GM12874 (cell line): ENCODE data around the gene KIAA0319L.

Source experiments
- TF ChIP-seq, protein P1 (sequence below): IDR thresholded peaks from 2 replicates; pipeline ENCODE4 v1.5.1; 2011; ENCODE audit warnings: low read depth, mild to moderate bottlenecking, control low read depth, low read length, moderate library complexity; ENCODE audit not compliant: insufficient read depth

Gene KIAA0319L

GRCh38 chr1:35564884-35565741 lies 7.9 kb upstream of the KIAA0319L start:
- TF ChIP-seq, protein P1, sequence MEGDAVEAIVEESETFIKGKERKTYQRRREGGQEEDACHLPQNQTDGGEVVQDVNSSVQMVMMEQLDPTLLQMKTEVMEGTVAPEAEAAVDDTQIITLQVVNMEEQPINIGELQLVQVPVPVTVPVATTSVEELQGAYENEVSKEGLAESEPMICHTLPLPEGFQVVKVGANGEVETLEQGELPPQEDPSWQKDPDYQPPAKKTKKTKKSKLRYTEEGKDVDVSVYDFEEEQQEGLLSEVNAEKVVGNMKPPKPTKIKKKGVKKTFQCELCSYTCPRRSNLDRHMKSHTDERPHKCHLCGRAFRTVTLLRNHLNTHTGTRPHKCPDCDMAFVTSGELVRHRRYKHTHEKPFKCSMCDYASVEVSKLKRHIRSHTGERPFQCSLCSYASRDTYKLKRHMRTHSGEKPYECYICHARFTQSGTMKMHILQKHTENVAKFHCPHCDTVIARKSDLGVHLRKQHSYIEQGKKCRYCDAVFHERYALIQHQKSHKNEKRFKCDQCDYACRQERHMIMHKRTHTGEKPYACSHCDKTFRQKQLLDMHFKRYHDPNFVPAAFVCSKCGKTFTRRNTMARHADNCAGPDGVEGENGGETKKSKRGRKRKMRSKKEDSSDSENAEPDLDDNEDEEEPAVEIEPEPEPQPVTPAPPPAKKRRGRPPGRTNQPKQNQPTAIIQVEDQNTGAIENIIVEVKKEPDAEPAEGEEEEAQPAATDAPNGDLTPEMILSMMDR: no peak

DNA sequence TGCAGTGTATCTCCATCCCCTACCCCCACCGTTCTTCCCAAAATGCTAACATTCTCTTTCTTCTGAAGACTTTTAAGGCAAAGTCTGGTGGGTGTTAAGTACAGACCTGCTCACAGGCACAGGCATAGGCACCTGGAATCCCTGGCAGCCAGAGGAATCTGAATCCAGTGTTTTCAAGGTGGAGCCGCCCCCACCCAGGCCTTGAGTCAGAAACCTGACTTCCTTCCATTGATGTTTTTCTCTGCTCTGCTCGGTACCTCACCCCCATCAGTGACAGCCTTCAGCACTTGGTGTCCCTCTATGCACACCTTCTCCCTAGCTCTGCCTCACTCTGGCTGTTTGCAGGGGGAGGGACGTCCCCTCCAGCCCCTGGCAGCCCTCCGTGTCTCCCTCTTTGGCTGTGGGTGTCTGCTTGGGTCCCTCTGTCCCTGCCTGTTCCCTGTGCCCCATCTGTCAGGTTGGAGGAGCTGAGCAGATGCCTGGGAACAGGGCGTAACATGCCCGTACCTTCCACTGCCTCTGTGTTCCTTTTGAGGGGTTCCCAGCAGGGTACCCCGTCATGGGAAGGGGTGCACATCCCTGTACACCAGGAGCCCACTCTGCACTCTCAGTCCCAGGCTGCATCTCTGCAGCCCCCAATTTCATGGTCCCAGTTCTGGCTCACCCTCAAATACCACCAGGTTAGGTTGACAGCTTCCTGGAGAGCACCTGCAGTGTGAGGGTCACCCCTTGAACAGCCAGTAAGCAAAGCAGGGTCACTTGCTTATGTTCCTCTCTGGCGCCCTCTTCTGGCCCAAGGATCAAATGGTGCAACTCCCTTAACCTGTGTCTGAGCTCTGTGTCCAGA lies 7.1 kb upstream of the KIAA0319L start:
- TF ChIP-seq, protein P1: peak; percentile 84

DNA sequence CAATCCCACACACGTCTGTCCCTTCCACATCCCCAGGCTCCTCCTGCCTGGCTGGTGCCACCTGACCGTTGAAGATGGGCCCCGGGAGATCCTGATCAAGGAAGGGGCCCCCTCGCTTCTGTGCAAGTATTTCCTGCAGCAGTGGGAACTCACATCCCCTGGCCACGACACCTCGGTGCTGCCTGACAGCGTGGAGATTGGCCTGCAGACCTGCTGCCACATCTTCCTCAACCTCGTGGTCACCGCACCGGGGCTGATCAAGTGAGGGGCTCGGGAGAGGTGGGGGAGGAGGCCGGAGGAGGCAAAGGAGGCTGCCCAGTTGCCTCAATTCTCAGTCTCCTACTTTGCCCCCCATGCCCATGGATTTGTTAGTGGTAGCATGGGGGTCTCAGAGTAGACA lies 6.0 kb upstream of the KIAA0319L start:
- TF ChIP-seq, protein P1: no peak

- TF ChIP-seq, protein P1: no peak
Measured at GRCh38 chr1:35561972-35562680, 4.9 kb upstream of the KIAA0319L start.

DNA sequence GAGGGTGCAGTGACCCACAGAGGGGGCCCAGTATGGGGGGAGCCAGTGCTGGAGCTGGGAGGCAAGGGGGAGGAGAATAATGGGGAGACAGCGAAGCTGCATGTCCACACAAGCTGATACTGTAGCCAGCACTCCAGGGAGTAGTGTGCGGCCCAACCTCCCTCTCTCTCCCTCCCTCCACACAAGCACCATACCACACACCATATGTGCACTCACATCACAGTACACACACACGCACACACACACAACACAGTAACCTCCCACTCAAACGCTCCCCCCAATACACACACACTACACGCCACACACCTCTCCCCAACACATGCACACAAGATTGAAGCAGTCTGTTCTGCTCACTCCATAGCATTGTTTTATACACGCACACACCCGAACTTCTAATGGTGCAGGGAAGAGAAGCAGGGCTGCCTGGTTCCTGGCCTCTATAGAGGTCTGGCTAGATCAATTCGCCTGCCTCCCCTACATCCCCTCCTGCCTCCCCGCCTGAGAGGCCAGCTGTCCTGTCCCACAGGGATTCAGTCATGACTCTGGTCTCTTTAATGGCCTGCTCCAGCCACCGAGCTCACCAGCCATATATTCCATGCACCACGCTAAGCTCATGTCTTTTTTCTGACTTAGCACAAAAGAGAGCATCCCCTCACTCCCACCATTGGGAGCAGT lies 4.2 kb upstream of the KIAA0319L start:
- TF ChIP-seq, protein P1: no peak

GRCh38 chr1:35560256-35561225 lies 3.3 kb upstream of the KIAA0319L start:
- TF ChIP-seq, protein P1: no peak
